ENCODE data around the gene GCN1.

Gene GCN1

DNA sequence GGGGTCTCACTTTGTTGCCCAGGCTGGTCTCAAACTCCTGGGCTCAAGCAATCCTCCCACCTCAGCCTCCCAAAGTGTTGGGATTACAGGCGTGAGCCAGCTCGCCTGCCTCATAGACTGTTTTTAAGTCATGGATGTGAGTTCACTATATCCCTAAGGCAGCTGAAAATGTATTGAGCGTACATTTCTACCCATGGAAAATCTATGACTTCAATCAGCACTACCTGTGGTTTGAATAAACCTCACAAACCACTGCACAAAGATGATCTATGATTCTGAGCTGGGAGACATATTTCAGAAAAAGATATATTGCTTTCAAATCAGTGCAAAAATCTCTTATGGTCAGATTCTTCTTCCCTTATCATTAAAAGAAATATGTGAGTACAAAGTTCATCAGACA, 22.5 kb downstream of the GCN1 start:
- no peak for DNase-seq

GRCh38 chr12:120170631-120171030, 23.9 kb downstream of the GCN1 start:
- DNase-seq: no peak

GRCh38 chr12:120169946-120170345, 24.6 kb downstream of the GCN1 start:
- DNase-seq: no peak

- no peak for DNase-seq
Measured at GRCh38 chr12:120168337-120168736, 26.2 kb downstream of the GCN1 start.

DNA sequence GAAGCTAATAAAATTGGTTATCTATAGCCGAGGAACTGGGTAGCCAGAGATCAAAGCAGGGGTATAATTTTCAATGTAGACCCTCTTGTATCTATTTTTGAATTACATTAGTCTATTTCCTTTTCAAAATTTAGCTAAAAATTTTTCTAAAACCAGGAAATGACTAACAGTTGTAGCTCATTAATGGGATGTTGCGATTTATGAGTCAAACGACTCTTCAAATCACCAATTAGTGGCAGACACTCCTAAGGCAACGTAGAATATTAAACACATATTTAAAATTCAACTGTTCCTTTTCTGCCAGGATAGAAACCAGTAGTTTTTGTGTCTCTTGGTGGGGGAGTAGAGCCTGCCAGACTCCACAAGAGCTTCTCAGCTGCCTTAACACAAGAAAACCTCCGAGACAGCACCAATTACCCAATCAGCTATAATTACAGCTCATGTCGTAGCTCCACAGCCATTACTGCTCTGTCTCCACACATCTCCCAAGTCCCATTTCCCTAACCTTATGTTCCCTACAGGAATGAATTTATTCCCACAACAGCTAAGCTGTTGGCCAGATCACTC, 26.9 kb downstream of the GCN1 start:
- DNase-seq: no peak

GRCh38 chr12:120164293-120164692, 30.2 kb downstream of the GCN1 start:
- no peak for DNase-seq

GRCh38 chr12:120162763-120163162, 31.8 kb downstream of the GCN1 start:
- DNase-seq: no peak

- DNase-seq: no peak
Measured at GRCh38 chr12:120161852-120162251, 32.7 kb downstream of the GCN1 start.

DNA sequence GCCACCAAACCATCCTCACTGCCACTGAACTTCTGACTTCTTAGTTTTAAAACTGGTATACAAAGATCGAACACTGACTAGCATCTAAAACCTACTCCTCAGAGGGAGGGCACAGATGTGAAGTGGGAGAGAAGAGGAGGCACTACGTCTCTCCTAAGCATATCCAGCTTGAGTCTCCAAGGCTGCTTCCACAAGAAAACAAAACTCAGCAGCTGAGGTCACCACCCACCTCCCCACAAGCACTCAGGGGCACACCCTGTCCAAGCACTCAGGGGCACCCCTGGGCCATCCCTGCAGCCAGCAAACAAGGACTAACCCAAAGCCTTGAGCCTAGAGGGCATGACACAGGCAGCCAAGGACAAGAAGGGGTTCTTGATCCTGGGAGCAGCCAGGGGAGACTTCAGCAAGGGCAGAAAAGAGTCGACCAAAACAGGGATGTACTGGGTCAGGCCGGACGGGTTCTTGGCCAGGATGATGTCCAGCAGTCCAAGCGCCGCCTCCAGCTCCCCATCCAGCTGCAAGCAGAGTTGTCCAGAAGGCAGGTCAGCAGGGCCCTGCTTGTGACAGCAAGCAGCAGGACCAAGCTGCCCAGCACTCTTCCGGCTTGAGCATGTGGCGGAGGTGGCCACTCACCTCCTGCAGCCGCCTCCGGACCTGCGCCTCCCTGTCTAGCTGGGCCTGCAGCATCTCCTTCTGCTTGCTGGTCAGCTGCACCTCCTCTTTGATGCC, 34.8 kb downstream of the GCN1 start:
- DNase-seq: no peak

GRCh38 chr12:120158351-120158750, 36.2 kb downstream of the GCN1 start:
- no peak for DNase-seq

DNA sequence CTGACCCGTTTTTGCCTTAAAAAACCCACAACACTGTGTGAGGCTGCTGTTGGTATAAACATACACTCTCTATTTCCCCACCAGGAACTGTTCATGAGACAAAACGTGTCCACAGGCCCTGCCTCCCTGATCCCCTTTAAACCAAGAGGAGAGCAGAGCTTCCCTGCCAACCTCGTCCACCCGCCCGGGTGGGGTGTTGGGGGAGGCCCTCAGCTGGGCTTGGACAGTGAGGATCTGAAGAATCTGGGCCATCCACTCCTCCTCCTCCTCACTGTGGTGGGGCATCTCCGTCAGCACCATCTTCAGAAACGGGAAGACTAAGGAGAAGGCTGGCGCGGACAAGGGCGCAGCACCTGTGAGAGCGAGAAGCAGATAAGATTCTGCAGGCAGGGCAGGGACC, 36.8 kb downstream of the GCN1 start:
- no peak for DNase-seq

DNA sequence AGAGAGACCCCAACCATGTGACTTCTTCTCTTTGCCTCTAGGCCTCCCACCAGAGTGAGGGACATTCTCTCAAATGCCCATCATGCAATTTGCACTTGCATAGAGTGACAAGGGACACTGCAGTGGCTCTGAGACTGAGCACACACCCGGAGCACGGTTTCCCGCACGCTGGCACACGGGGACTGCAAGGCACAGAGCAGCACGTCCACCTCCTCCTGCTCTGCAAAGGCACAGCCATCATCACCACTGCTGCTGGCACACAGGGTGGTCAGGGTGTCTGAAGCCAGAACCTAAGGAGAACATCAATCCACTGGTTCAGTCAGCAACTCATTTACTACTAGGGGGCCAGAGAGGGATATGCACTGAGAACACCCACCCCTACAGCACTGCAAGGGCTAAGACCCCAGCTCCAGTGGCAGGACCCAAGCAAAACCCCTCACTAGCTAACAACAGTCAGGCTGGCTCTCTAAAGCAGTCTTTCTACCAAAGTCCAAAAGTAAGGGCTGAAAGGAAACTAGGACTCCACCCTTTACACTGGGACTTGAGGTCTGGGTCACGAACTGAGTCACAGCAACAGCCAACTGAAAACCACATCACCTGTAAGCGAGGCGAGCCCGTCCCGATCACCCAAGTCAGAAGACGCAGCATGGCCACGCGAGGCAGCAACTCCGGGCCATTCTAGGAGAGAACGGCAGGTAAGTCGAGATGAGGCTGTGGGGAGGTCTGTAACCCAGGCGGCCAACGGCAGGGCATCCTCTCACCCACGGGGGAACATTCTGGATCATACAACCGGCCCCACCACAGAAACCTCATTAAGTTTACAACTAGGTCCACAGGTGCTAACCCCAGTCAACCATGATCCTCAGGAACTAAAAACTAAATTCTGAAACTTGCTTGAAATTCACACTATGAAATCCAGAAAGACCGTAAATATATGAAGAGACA, 37.9 kb downstream of the GCN1 start:
- DNase-seq: no peak

DNA sequence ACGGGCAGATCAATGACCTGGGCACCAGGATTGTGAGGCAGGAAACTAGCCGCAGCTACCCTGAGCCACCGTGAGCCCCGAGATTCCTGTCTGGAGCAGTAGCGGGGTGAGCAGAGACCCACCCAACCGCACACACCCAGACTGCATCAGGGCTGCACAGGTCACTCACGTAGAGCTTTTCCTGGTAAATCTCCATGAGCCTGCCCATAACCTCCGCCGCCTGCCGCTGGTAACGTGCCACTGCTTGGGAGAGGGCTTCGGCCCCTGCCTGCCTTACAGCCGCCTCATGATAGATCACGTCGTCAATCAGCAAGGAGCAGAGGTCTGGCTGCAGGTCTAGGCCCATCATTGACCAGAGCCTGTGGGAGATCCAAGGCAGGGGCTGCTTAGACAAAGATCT, 39.4 kb downstream of the GCN1 start:
- no peak for DNase-seq

DNA sequence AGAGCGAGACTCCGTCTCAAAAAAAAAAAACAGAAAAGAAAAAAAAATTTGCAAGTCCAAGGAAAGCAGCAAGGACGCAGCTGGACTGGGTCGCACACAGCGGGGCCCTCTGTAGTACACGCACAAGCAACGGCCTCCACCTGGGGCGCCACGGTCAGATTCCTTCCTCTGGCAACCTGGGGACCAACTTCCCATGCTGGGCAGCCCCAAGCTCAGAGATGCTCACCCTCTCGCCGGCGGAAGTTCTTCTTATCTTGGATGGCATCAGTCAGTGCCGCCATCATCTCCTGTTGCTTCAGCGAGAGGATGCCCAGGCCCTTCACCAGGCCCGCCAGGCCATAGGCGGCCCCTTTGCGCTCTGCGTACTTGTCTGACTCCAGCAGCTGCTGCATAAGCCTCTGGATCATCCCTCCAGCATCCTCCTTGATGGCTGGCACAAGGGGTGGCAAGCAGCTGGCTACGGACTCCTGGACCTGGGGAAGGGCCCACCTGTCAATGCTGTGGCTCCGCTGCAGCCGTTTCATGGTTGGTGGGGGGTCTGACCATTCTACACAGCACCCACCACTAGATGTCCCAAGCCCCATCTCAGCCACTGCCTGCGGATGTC, 43.5 kb downstream of the GCN1 start:
- DNase-seq: no peak

DNA sequence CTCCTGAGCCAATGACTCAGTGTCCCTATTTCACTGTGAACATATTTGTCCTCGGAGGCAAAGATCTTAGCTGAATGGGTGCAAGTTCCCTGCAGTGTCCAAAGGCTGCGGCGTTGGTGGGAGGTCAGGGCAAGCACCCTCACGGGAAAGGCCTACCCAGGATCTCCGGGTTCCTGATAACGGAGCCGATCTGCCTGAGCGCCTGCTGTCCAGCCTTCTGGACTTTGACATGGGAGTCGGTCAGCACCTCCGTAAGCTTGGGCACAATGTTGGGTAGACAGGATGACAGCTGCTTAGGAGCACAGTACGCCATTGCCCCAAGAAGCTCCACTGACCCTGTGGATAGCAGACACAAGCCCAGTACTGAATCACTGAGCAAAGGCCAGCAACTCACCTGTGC, 46.5 kb downstream of the GCN1 start:
- DNase-seq: no peak

DNA sequence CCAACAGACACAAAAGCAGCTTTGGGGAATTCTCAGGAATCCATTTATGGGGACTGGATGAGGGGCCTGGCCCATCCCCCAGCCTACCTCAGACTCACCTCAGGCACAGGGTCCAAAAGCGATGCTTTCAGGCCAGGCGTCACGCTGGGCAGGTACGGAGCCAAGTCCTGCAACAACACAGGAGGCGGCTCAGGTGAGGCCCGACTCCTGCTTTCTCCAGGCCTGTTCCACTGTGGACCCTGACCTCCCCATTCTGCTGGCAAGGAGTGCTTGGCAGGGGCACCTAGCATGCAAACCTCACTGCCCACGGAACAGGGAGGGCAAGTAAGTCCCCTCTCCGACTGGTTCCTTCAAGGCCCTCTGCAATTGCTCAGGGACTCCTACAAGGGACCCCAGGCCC, 49.4 kb downstream of the GCN1 start:
- no peak for DNase-seq

DNA sequence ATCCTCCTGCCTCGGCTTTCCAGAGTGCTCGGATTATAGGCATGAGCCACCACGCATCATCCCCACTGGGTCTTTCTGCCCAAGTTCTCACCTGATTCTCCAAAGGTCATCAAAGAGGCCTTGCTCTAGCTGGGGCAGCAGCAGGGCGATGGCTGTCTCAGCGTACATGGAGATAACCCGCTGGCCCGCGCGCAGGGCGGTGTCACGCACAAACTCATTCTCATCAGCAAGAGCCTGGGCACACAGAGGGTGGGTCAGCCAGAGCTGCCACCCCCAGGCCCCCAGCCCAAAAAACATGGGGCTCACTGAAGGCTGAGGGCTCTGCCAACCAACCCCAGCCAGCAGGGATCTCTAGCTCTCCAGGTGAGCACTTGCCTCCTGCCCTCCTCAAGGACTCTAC, 50.3 kb downstream of the GCN1 start:
- no peak for DNase-seq

- no peak for DNase-seq
Measured at GRCh38 chr12:120142231-120142877, 52.2 kb downstream of the GCN1 start.

GRCh38 chr12:120141336-120141735, 53.2 kb downstream of the GCN1 start:
- DNase-seq: no peak

GRCh38 chr12:120140603-120141002, 53.9 kb downstream of the GCN1 start:
- no peak for DNase-seq

DNA sequence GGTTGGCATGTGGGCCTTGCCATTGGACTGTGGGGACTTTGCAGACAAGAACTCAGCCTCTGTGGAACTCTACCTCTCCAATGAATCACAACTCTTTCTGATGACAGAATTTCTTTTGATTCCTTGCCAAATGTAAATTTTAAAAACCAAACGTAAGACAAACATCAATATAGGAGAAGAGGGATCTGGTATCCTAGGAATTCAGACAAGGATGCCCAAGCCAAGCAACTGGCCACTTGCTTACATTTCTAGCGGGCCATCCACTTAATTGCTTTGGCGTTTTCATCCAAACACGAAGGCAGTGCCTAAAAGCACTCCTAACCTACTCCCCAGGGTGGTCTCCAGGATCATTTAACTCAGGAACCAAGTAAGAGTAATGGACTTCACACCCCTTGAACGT, 54.6 kb downstream of the GCN1 start:
- DNase-seq: no peak

DNA sequence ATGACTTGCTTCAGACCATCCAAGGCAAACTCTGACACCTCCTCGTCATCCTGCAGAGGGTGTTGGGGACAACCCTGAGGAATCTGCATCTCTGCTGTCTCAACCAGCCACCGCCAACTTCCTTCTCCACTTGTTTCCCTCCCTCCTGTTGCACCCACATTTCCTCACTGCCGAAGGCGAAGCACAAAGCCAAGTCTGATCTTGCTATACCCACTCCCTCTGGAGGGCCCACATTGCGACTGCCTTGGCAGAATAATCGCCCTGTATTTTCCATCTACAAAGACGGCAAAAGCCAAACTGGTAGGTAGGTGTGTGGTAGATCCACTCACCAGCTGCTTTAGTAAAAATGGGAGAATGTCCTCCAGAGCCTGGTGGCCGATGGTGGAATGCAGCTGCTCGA, 56.1 kb downstream of the GCN1 start:
- no peak for DNase-seq

- DNase-seq: no peak
Measured at GRCh38 chr12:120137833-120138232, 56.7 kb downstream of the GCN1 start.

Measured in NCI-H146 (cell line).